Caco-2 (cell line): ENCODE data around the gene TMEM218. TPM values are rescaled to one million over a fixed set of nuclear protein-coding genes. Genes with fewer than 3 reads are reported as not detected.
A peak's percentile ranks its signal among the peaks of the same experiment; 100 is the strongest.

Source experiments
- BruUV-seq: library from RNA; stranded (reverse); fragments of 400-500 nt; replicated peaks from 2 replicates; lab custom pipeline; 2021; lab: Mats Ljungman, UMichigan
- CTCF ChIA-PET: fragments of 300-600 bp; sonication (Branson Sonifier 250); formaldehyde crosslinking; loops from one replicate; lab custom pipeline; 2022; ENCODE audit warnings: antibody characterized with exemption; lab: Charles Lee
- POLR2A ChIA-PET: fragments of 300-600 bp; sonication (Branson Sonifier 250); formaldehyde crosslinking; loops from one replicate; lab custom pipeline; 2022; ENCODE audit warnings: antibody characterized with exemption; lab: Charles Lee
- DNase-seq, 2 experiments: peaks; one replicate each; pipeline versions ENCODE4 v3.0.0 to v3.0.0-alpha.2; 2020 to 2022
- H3K27me3 ChIP-seq: replicated peaks from 2 replicates; pipeline ENCODE4 v1.6.0; 2011; ENCODE audit warnings: low read length; ENCODE audit not compliant: control insufficient read depth, insufficient read depth
- H3K36me3 ChIP-seq: 2 replicates; pipeline ENCODE4 v1.5.1; 2011; ENCODE audit warnings: low read length; ENCODE audit not compliant: control insufficient read depth, insufficient read depth
- H3K4me1 ChIP-seq: fragments of 250-450 bp; sonication (Bioruptor Pico); 2 replicates; pipeline ENCODE4 v1.5.1; 2020; ENCODE audit warnings: mild to moderate bottlenecking
- H3K4me3 ChIP-seq: 2 replicates; pipeline ENCODE4 v1.5.1; 2011; ENCODE audit warnings: low read depth, mild to moderate bottlenecking, control low read depth, low read length
- H3K9me3 ChIP-seq: fragments of 250-450 bp; sonication (Bioruptor Pico); 2 replicates; pipeline ENCODE4 v1.5.1; 2020; ENCODE audit warnings: mild to moderate bottlenecking, moderate library complexity
- H3K27ac Mint-ChIP-seq: one replicate; pipeline ENCODE4 v1.8.0; 2022; ENCODE audit warnings: mixed read lengths; ENCODE audit not compliant: unreplicated experiment
- H3K27me3 Mint-ChIP-seq: one replicate; pipeline ENCODE4 v1.8.0; 2022; ENCODE audit warnings: mixed read lengths; ENCODE audit not compliant: insufficient read depth, unreplicated experiment
- H3K36me3 Mint-ChIP-seq: one replicate; pipeline ENCODE4 v1.8.0; 2022; ENCODE audit warnings: mild to moderate bottlenecking, mixed read lengths; ENCODE audit not compliant: insufficient read depth, unreplicated experiment
- H3K4me1 Mint-ChIP-seq: one replicate; pipeline ENCODE4 v1.8.0; 2022; ENCODE audit warnings: low read depth, mixed read lengths; ENCODE audit not compliant: unreplicated experiment
- H3K4me3 Mint-ChIP-seq: one replicate; pipeline ENCODE4 v1.8.0; 2022; ENCODE audit warnings: mild to moderate bottlenecking, moderate library complexity, mixed read lengths; ENCODE audit not compliant: unreplicated experiment
- H3K9me3 Mint-ChIP-seq: one replicate; pipeline ENCODE4 v1.8.0; 2022; ENCODE audit warnings: mixed read lengths; ENCODE audit not compliant: unreplicated experiment
- intact Hi-C: fragments of 100-400 bp; cut with micrococcal nuclease; formaldehyde crosslinking; loops from one replicate; pipeline ENCODE4 v1.10.0; 2022; ENCODE audit not compliant: unreplicated experiment
- total RNA-seq: library from RNA; stranded (reverse); gene quantifications from 2 replicates; pipeline ENCODE4 v1.2.3, GENCODE V29; 2022
- TF ChIP-seq, protein P1 (sequence below), 2 experiments: fragments of 200-600 bp in 1 of 2; IDR thresholded peaks; 1 replicate in 1 of 2; 2 replicates in 1 of 2; pipeline versions ENCODE4 v1.5.1 to v1.8.0; 2011 to 2022; ENCODE audit warnings: antibody characterized with exemption in 1 of 2, control low read depth in 1 of 2, inconsistent platforms in 1 of 2, low read depth in 1 of 2, low read length in 1 of 2, mild to moderate bottlenecking in 1 of 2, moderate library complexity in 1 of 2; ENCODE audit not compliant: insufficient read depth in 1 of 2, severe bottlenecking in 1 of 2, unreplicated experiment in 1 of 2

Gene TMEM218
- total RNA-seq, 1 experiment from 2014 or later = 20.3 TPM

DNA sequence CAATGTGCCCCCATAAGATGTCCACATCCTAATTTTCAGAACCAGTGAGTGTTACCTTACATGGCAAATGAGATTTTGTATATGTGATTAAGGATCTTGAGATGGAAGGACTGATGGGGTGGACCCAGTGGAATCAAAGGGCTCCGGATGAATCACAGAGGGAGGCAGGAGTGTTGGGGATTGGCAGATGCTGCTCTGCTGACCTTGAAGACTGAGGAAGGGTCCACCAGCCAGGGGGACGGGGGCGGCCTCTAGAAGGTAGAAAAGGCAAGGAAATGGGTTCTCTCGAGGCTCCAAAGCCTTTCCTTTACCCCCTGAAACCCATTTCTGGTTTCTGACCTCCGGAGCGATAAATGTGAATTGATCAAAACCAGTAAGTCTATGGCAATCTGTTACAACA, 18.8 kb downstream of the TMEM218 start:
- peaks cover 40% of the 10 kb centered on the region for H3K4me1 ChIP-seq
- no TSS peak for BruUV-seq

DNA sequence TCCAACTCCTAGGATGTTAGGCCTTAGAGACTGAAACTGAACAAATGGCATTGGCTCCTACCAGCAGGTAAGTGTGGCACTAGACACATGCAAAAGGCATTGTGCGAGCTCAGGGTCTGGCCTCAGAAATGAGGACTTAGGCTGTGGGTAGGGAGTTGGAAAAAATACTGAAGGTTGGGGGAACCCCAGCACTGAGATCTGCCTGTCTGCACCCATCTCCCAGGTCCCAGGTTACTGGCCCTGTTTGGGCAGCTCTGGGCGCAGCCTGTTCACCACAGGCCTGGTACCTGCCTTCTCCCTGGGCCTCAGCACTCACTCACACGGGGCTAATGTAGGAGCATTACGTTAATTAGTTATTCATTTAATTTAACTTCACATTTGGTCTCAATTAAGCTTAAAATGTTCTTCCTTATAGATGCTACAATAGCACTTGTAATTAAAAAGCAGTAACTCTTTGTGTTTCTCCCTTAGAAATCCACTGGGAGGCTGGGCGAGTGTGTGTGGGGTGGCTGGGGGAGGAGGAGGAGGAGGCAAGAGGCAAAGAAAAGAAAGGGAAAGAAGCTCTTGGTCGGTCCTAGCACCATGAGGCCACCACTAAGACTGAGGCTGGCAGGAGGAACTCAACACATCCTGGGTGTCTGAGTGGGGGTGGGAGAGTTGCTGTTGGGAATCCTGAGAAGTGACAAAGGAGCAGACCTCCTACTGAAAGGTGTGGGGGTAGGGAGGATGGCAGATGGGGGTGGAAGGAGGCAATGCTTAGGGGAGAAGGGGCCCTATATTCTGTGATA, 19.4 kb downstream of the TMEM218 start:
- Histone ChIP-seq H3K9me3 (no peaks in the 10 kb centered on the region), H3K36me3 (no peaks in the 10 kb centered on the region; the same call in 1 of the 2 replicates), H3K4me1 (peaks cover 36% of the 10 kb centered on the region), H3K27me3 (no peaks in the 10 kb centered on the region), H3K4me3 (no peak overlapping the region)
- no TSS peak for BruUV-seq
- POLR2A ChIA-PET = interaction anchor here (1.6 kb wide), 1 partner anchor 19 kb away, joined by 11 read pairs; the partner anchor contains the start of gene TMEM218
- H3K4me3 Mint-ChIP-seq = no peak overlapping the region
- H3K27me3 Mint-ChIP-seq = no peaks in the 10 kb centered on the region
- H3K4me1 Mint-ChIP-seq = peaks cover 35% of the 10 kb centered on the region
- CTCF ChIA-PET = interaction anchor here (0.8 to 4.3 kb wide), 22 partner anchors 10 to 341 kb away, joined by 3 to 117 read pairs (median 5); partner anchors contain the start of genes SLC37A2 and TMEM218
- DNase-seq = no peak
- TF ChIP-seq, protein P1, sequence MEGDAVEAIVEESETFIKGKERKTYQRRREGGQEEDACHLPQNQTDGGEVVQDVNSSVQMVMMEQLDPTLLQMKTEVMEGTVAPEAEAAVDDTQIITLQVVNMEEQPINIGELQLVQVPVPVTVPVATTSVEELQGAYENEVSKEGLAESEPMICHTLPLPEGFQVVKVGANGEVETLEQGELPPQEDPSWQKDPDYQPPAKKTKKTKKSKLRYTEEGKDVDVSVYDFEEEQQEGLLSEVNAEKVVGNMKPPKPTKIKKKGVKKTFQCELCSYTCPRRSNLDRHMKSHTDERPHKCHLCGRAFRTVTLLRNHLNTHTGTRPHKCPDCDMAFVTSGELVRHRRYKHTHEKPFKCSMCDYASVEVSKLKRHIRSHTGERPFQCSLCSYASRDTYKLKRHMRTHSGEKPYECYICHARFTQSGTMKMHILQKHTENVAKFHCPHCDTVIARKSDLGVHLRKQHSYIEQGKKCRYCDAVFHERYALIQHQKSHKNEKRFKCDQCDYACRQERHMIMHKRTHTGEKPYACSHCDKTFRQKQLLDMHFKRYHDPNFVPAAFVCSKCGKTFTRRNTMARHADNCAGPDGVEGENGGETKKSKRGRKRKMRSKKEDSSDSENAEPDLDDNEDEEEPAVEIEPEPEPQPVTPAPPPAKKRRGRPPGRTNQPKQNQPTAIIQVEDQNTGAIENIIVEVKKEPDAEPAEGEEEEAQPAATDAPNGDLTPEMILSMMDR (IDR thresholded peaks at IDR 0.05; ENCODE audit: insufficient read depth in 1 of 2, low read depth in 1 of 2, low read length in 1 of 2, severe bottlenecking in 1 of 2, unreplicated experiment in 1 of 2) = no peak
- peaks cover 9% of the 10 kb centered on the region for H3K36me3 Mint-ChIP-seq
- intact Hi-C loops = loop anchor here (1.0 to 2.0 kb wide), 9 partner anchors 32 to 782 kb away; partner anchors contain the start of gene PKNOX2
- H3K27ac Mint-ChIP-seq = peak overlapping the region; percentile 48
- H3K9me3 Mint-ChIP-seq = no peaks in the 10 kb centered on the region

More for the DNA sequence above, 18.8 kb downstream of the TMEM218 start:
- Mint-ChIP-seq H3K9me3 (no peaks in the 10 kb centered on the region), H3K4me3 (no peak overlapping the region), H3K27me3 (no peaks in the 10 kb centered on the region), H3K36me3 (peaks cover 9% of the 10 kb centered on the region), H3K27ac (no peak overlapping the region), H3K4me1 (peaks cover 35% of the 10 kb centered on the region)
- ChIA-PET POLR2A (no interaction called here), CTCF (interaction anchor here (2.2 to 4.3 kb wide), 2 partner anchors 49 to 312 kb away, joined by 16 to 117 read pairs; no protein-coding TSS in a partner anchor)
- H3K27me3 ChIP-seq = no peaks in the 10 kb centered on the region
- no peak for DNase-seq
- H3K36me3 ChIP-seq = no peaks in the 10 kb centered on the region
- no peaks in the 10 kb centered on the region for H3K9me3 ChIP-seq
- H3K4me3 ChIP-seq = no peak overlapping the region
- intact Hi-C loops = no loop called here
- TF ChIP-seq, protein P1 (IDR thresholded peaks at IDR 0.05; ENCODE audit: insufficient read depth in 1 of 2, low read depth in 1 of 2, low read length in 1 of 2, severe bottlenecking in 1 of 2, unreplicated experiment in 1 of 2) = no peak

DNA sequence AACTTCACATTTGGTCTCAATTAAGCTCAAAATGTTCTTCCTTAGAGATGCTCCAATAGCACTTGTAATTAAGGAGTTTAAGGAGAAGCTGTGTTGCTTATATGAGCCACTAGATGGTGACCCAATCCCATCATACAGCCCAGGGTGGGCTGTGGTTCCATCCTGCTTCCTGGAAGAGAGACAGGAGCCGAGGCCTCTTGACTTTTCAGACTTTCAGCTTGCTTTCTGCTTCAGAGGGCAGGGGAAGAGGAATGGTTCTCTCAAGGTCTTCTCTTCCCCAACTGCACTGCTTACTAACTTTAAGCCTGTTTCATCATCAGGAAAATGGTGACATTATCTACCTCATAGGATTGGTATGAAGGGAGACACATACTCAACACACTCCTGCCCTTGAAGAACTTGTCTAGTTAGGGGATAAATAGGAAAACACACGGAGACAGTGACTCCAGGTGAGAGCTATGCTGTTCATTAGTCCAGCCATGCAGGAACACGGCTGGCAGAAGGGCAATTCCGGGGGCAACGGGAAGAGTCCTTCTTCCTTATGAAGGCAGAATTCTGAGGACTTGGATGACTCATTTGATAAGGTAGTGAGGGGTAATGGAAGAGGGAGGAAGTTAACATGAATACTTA, 20.1 kb downstream of the TMEM218 start:
- Mint-ChIP-seq H3K4me1 (peaks cover 30% of the 10 kb centered on the region), H3K36me3 (peaks cover 5% of the 10 kb centered on the region)
- DNase-seq = peak; percentile 71 to 75

More for the DNA sequence above, 20.1 kb downstream of the TMEM218 start:
- intact Hi-C loops = loop anchor here (1.0 to 2.0 kb wide), 9 partner anchors 33 to 783 kb away; partner anchors contain the start of gene PKNOX2
- no peaks in the 10 kb centered on the region for H3K9me3 ChIP-seq
- ChIA-PET POLR2A (interaction anchor here (1.6 kb wide), 1 partner anchor 20 kb away, joined by 11 read pairs; the partner anchor contains the start of gene TMEM218), CTCF (interaction anchor here (0.7 to 4.3 kb wide), 35 partner anchors 9 to 342 kb away, joined by 3 to 117 read pairs (median 4); partner anchors contain the start of genes CCDC15, PKNOX2, SLC37A2 and TMEM218)
- H3K4me3 ChIP-seq = no peak overlapping the region
- Mint-ChIP-seq H3K4me3 (no peak overlapping the region), H3K27ac (peak overlapping the region; percentile 48), H3K27me3 (no peaks in the 10 kb centered on the region), H3K9me3 (no peaks in the 10 kb centered on the region)
- no TSS peak for BruUV-seq
- TF ChIP-seq, protein P1 (IDR thresholded peaks at IDR 0.05; ENCODE audit: insufficient read depth in 1 of 2, low read depth in 1 of 2, low read length in 1 of 2, severe bottlenecking in 1 of 2, unreplicated experiment in 1 of 2) = peak; percentile 87 to 89
- H3K27me3 ChIP-seq = no peaks in the 10 kb centered on the region
- H3K36me3 ChIP-seq = no peaks in the 10 kb centered on the region; the same call in 1 of the 2 replicates
- peaks cover 29% of the 10 kb centered on the region for H3K4me1 ChIP-seq
